VCaP (cell line): ENCODE data around the gene SLC2A1.

Source experiments
- H3K27ac ChIP-seq: fragments of 450-650 bp; 2 replicates; pipeline ENCODE4 v1.5.1; 2017
- CTCF ChIP-seq: fragments of 450-650 bp; conservative IDR thresholded peaks from 2 replicates; pipeline ENCODE4 v1.5.1; 2017; ENCODE audit warnings: mild to moderate bottlenecking, moderate library complexity

SLC2A1 gene

GRCh38 chr1:42936309-42937078, 22.2 kb downstream of the SLC2A1 start:
- no peak for TF ChIP-seq CTCF
- no peak overlapping the region for H3K27ac ChIP-seq

- H3K27ac ChIP-seq, result no peak overlapping the region
- no peak for TF ChIP-seq CTCF
Measured at GRCh38 chr1:42935971-42936308, 22.7 kb downstream of the SLC2A1 start.

- no peak overlapping the region for H3K27ac ChIP-seq
Measured at GRCh38 chr1:42935313-42935895, 23.3 kb downstream of the SLC2A1 start.

GRCh38 chr1:42934541-42935312, 23.9 kb downstream of the SLC2A1 start:
- TF ChIP-seq CTCF, result no peak
- no peak overlapping the region for H3K27ac ChIP-seq

More at GRCh38 chr1:42935313-42935895, 23.3 kb downstream of the SLC2A1 start:
- no peak for TF ChIP-seq CTCF

GRCh38 chr1:42933610-42934491, 24.8 kb downstream of the SLC2A1 start:
- no peak for TF ChIP-seq CTCF
- peak overlapping the region; percentile 92 for H3K27ac ChIP-seq

GRCh38 chr1:42933060-42933586, 25.5 kb downstream of the SLC2A1 start:
- TF ChIP-seq CTCF, result no peak
- peak overlapping the region; percentile 92 for H3K27ac ChIP-seq
